ENCODE data around the gene GRAP. TPM values are rescaled to one million over a fixed set of nuclear protein-coding genes. Genes with fewer than 3 reads are reported as not detected.

The GRAP gene
- total and polyA plus RNA-seq, 10 of the 15 experiments (the other 5 are each of a cell fraction or from before 2014, with no cell fraction given): 0.58 to 78.3 (median 36.6) TPM

GRCh38 chr17:19013806-19014627 lies 32.7 kb downstream of the GRAP start:
- Histone ChIP-seq H3K4me1 (ENCODE audit: control insufficient read depth, insufficient read depth, low read length) (no peaks in the 10 kb centered on the region), H3K9ac (ENCODE audit: control insufficient read depth, insufficient read depth, low read length) (no peak overlapping the region), H3K36me3 (ENCODE audit: control insufficient read depth in 2 of 2, insufficient read depth in 2 of 2, low read length in 1 of 2) (no peaks in the 10 kb centered on the region), H3K27ac (ENCODE audit: control insufficient read depth, insufficient read depth) (no peak overlapping the region), H3K9me3 (replicated peaks; ENCODE audit: control insufficient read depth, insufficient read depth, low read length) (no peaks in the 10 kb centered on the region), H2AFZ (ENCODE audit: control insufficient read depth, low read depth, low read length) (no peak overlapping the region), H3K4me2 (ENCODE audit: control insufficient read depth, insufficient read depth) (no peak overlapping the region), H3K79me2 (ENCODE audit: control insufficient read depth, insufficient read depth, low read length) (no peaks in the 10 kb centered on the region), H3K4me3 (no peak overlapping the region), H3K27me3 (replicated peaks in 1 of 2; ENCODE audit: control insufficient read depth in 2 of 2, insufficient read depth in 2 of 2, low read length in 1 of 2) (no peaks in the 10 kb centered on the region), H4K20me1 (ENCODE audit: control insufficient read depth, insufficient read depth) (no peaks in the 10 kb centered on the region)
- DNase-seq (ENCODE audit: low read depth, low spot score) (no peak), FAIRE-seq (no peak), ATAC-seq (no peak)
- 47% methylated on average over 10 of the region's 11 CpGs for WGBS (ENCODE audit: insufficient coverage, insufficient replicate concordance, low lambda C conversion rate, missing lambda C conversion rate)
- ChIA-PET POLR2A (no interaction called here), CTCF (no interaction called here), SMC1A (ENCODE audit: uncharacterized antibody, unreplicated experiment) (interaction anchor here (1.0 kb wide), 1 partner anchor 53 kb away, joined by 4 read pairs; no protein-coding TSS in a partner anchor), RAD21 (ENCODE audit: unreplicated experiment) (no interaction called here)
- intact Hi-C loops (cut with micrococcal nuclease; ENCODE audit: unreplicated experiment) (no loop called here), in situ Hi-C loops (cut with MboI) (no loop called here)
- TF ChIP-seq STAT3 (IDR thresholded peaks at IDR 0.05; ENCODE audit: low read depth, low read length) (no peak), RUNX3 (IDR thresholded peaks at IDR 0.05; ENCODE audit: low read length) (no peak), HDAC6 (IDR thresholded peaks at IDR 0.05; ENCODE audit: unreplicated experiment) (no peak), SUPT20H (IDR thresholded peaks at IDR 0.05; ENCODE audit: borderline replicate concordance, control insufficient read depth, low read depth, low read length) (no peak), SRF (IDR thresholded peaks at IDR 0.05; ENCODE audit: low read depth in 2 of 2, low read length in 2 of 2) (no peak), MYC (IDR thresholded peaks at IDR 0.05; ENCODE audit: insufficient read depth, insufficient read length, insufficient replicate concordance, low read length, severe bottlenecking) (no peak), PRDM15 (CRISPR knock-in tag; IDR thresholded peaks at IDR 0.05) (no peak), CEBPB (IDR thresholded peaks at IDR 0.05; ENCODE audit: borderline replicate concordance in 1 of 2, low read depth in 2 of 2, low read length in 2 of 2) (no peak), SIN3A (IDR thresholded peaks at IDR 0.05; ENCODE audit: low read depth, low read length) (no peak), NR2C1 (IDR thresholded peaks at IDR 0.05) (no peak), HCFC1 (IDR thresholded peaks at IDR 0.05; ENCODE audit: low read length) (no peak), RFX5 (IDR thresholded peaks at IDR 0.05; ENCODE audit: low read depth, low read length) (no peak), NFIC (IDR thresholded peaks at IDR 0.05; ENCODE audit: low read depth, low read length) (no peak), POLR2AphosphoS5 (IDR thresholded peaks at IDR 0.05; ENCODE audit: low read length) (no peak), TCF12 (IDR thresholded peaks at IDR 0.05; ENCODE audit: low read depth, low read length) (no peak), NFYB (IDR thresholded peaks at IDR 0.05; ENCODE audit: insufficient read depth, low read depth, low read length) (no peak), KLF5 (IDR thresholded peaks at IDR 0.05; ENCODE audit: partially characterized antibody) (no peak), GATAD2B (conservative IDR thresholded peaks at IDR 0.05; ENCODE audit: low read depth) (no peak), ZNF384 (IDR thresholded peaks at IDR 0.05; ENCODE audit: borderline replicate concordance, low read depth, low read length) (no peak), MEF2B (IDR thresholded peaks at IDR 0.05; ENCODE audit: partially characterized antibody, poor library complexity, severe bottlenecking) (no peak)
- no TSS peak for BruUV-seq (replicated peaks)
